ENCODE data around the gene RAD51B.

- TF ChIP-seq POLR2A (IDR thresholded peaks at IDR 0.05; ENCODE audit: low read depth, low read length) (no peak), POLR2AphosphoS5 (IDR thresholded peaks at IDR 0.05; ENCODE audit: low read depth, low read length) (no peak), SPI1 (IDR thresholded peaks at IDR 0.05; ENCODE audit: low read depth, low read length) (peak; percentile 77), PAX5 (IDR thresholded peaks at IDR 0.05; ENCODE audit: insufficient read depth, low read length, severe bottlenecking) (no peak), TAF1 (IDR thresholded peaks at IDR 0.05; ENCODE audit: low read depth, low read length) (no peak), POU2F2 (IDR thresholded peaks at IDR 0.05; ENCODE audit: low read depth, low read length) (no peak)
Measured at GRCh38 chr14:68367536-68367935, 548.0 kb downstream of the RAD51B start.

All from GM12891 (cell line).